ENCODE data around the gene MYCN.

MYCN gene

DNA sequence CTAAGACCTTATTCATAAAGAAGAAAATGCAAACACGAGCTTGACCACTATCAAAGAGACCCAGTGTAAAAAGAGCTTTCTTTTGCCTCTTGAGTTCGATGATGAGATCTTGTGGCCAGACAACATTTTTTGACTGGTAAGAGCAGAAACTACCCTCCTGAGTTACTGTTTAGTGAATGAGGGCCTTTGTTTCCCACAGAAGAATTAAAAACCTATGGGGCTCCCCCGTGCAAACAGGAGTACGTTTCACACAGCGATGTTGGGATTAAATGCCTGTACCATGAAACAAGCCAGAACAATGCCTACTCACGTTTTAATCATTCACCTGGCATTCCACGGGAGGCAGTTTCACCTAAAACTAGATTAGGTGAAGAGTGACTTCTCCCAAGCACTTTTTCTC, 36.0 kb downstream of the MYCN start:
- no peak for DNase-seq (ENCODE audit: low read depth)

GRCh38 chr2:15979051-15979758, 38.9 kb downstream of the MYCN start:
- no peak for DNase-seq (ENCODE audit: low read depth)

- no peak for DNase-seq (ENCODE audit: low read depth)
Observed at GRCh38 chr2:15979759-15980604, 39.6 kb downstream of the MYCN start.

DNA sequence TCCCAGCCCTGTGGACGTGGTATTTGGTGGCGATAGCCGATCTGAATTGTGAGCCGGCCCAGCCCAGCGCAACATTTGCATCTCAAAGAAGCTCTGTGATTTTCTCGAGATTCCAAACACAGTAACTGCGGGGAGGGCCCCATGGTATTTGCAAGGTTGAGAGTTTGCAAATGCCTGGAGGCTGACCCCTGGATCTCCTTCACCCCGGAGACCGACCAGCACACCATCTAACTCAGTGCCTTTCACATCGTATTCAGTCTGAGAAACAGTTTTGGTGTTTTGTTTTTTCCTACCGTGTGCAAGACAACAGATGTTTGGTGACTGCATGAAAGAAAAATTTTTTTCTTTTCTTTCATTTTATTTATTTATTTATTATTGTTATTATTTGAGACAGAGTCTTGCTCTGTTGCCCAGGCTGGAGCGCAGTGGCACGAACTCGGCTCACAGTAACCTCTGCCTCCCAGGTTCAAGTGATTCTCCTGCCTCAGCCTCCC, 40.3 kb downstream of the MYCN start:
- no peak for DNase-seq (ENCODE audit: low read depth)

DNA sequence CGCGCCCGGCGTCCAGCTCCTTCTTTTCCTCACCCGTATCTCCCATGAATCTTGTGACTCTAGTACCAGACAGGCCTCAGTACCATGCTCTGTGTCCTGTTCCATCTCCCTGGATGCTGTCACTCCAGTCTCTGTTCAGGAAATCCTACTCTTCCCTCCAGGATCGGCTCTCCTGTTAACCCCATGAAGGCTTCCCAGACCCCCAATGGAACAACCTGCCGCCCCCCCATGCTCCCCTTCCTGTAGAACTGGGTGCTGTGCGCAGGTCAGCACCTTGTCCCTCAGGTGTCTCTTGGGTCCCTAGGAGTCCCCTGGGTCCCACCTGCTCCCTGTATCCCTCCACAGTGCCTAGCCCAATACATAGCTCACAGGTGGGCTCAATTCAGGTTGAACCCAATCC, 41.3 kb downstream of the MYCN start:
- no peak for DNase-seq (ENCODE audit: low read depth)

DNA sequence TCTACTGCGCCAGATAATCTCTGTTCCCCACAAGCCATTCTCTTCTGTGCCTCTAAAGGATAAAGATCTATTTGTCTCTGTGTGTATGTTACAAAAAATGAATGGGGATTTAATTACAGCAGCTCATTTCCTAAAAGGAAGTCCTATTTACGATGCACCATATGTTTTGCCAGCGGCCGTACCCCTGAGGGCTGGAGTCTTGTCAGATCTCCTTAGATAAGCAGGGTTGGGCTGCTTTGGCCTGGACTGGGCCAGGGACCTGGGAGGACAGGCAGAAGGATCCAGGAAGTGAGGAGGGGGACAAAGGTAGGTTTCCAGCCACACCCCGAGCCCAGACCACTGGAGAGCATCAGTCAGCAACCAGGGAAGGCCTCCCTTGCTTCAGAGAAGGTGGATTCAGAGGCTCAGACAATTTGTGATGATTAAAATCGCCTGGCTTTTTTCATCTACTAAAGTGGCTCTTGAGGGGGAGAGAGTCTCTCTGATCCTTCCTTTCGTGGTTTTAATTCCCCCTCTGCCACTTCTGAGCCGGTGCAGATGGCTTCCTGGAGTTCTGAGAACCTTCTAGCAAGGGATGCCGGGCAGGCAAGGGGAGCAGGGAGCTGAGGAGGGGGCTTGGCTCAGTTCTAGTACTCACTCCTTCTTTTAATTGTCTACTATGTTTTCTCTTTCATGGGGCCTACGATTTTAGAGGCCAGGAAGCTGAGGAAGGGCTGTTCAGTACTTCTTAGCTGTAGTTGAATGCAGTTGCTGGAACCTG, 42.1 kb downstream of the MYCN start:
- DNase-seq (ENCODE audit: low read depth), result no peak

DNA sequence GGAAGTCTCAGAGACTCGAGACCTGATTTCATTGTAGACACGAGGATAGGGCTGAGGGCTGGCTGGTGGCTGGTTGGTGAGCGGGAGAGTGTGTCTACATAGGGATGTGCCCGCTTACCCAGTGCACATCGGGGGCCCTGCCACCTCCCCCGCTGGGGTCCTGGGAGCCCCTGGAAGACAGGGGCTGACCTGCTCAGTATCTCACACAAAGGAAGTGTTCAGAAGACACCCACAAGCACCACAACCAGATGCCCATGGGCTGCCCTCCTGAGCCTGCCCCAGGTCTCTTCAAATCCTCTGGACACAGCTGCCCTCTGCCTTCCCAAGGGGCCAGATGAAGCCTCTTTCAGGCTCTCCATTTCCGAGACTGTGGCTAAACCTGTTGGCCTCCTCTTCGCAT, 43.1 kb downstream of the MYCN start:
- DNase-seq (ENCODE audit: low read depth), result no peak

GRCh38 chr2:15984368-15985255, 44.3 kb downstream of the MYCN start:
- no peak for DNase-seq (ENCODE audit: low read depth)

GRCh38 chr2:15985531-15985930, 45.2 kb downstream of the MYCN start:
- no peak for DNase-seq (ENCODE audit: low read depth)

GRCh38 chr2:15986068-15986560, 45.8 kb downstream of the MYCN start:
- no peak for DNase-seq (ENCODE audit: low read depth)

- no peak for DNase-seq (ENCODE audit: low read depth)
Observed at GRCh38 chr2:15986644-15987043, 46.3 kb downstream of the MYCN start.

DNA sequence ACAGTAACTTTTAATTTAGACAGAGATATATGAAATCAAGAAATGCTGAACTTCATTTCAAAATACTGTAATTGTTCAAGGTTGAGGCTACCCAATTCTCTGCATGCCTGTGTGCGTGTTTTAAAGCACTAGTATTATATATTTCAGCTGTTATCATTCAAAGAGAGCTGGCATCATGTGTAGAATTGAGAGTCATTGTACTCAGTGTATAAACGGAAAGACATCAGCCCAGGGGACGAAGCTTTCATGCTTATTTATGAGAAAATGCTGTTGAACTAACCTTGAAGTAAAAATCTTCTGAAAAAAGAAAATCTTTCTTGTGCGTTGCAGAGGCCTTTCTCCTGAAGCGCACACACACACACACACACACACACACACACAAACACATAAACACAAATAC, 48.4 kb downstream of the MYCN start:
- no peak for DNase-seq (ENCODE audit: low read depth)

GRCh38 chr2:15989559-15989958, 49.2 kb downstream of the MYCN start:
- DNase-seq (ENCODE audit: low read depth), result no peak

GRCh38 chr2:15990151-15991101, 50.1 kb downstream of the MYCN start:
- no peak for DNase-seq (ENCODE audit: low read depth)

- no peak for DNase-seq (ENCODE audit: low read depth)
Observed at GRCh38 chr2:15991231-15991630, 50.9 kb downstream of the MYCN start.

- DNase-seq (ENCODE audit: low read depth), result no peak
Observed at GRCh38 chr2:15992457-15993231, 52.3 kb downstream of the MYCN start.

DNA sequence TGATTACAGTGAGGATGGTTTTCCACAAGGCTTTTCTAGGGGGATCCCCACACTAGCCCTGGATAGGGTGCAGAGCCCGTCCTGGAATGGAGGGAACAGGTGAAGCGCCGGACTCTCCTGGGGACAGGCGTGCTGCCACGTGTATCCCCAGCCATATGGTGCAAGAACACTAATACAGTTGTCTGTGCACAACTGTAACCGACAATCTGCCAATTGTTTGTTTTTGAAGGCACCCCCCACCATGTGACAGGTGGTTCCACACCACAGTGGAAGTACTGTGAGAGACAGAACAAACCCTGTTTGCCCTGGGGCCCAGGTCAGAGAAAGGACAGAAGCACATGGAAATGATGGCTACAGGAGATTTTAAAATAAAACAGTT, 52.9 kb downstream of the MYCN start:
- DNase-seq (ENCODE audit: low read depth), result no peak

- DNase-seq (ENCODE audit: low read depth), result no peak
Observed at GRCh38 chr2:15993666-15994065, 53.3 kb downstream of the MYCN start.

DNA sequence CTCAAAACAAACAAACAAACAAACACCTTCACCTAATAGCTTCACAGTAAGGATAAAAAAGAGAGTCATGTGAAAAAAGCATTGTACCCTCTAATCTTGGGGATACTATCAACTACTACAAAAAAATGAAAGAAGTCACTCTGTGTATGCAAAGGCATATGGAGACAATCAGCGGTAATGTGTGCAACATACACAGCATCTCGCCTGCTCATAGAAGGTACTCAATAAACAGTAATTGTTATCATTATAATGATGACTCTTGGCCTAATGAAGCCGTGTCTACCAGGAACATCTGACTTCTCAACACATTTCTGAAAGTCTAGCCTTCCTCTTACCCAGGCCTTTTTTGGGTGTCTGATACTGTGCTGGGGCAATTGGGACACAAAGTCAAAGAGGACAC, 55.3 kb downstream of the MYCN start:
- no peak for DNase-seq (ENCODE audit: low read depth)

All from EH (cell line).